Measurements from ENCODE around the gene PLEKHH2. TPM values are rescaled to one million over a fixed set of nuclear protein-coding genes. Genes with fewer than 3 reads are reported as not detected.

Gene PLEKHH2
- total and polyA plus RNA-seq, 2 of the 13 experiments (the other 11 are each of a cell fraction or from before 2014, with no cell fraction given): 1.1 to 3.0 TPM

DNA sequence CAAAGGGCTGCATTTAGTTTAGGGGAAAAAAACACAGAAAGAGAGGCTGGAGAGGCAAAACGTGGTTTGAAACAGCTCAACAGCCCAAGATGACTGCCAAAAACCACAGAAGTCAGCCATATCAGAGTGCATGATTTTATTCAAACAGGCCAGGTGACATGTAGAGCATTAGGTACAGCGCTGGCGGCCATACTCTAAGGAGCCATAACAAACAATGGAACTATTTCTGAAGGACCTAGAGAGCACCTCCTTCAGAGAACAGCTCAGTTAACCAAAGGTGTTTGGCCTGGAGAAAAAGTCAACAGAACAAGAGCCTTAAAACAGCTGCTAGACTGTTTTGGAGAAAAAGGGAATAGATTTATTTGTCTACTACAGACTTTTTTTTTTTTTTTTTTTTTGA lies 43.8 kb upstream of the PLEKHH2 start (continued):
- no peak for TF ChIP-seq NCOA2 (CRISPR knock-in tag; IDR thresholded peaks at IDR 0.05)

DNA sequence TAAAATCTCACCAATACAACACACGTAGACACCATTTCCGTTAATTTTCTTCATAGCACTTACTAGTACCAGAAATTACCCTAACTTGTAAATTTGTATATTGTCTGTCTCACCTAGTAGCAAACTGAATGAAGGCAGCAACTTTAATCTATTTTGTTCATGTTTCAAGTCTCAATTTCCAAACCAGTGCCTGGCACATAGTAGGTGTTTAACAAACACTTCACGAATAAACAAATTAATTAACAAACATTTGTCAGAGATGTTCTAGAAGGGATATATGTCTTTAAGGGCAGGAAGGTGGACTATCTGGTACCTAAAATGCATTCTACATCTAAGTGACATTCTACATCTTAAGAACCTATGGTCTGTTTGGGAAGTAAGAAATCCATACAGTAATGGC lies 42.2 kb upstream of the PLEKHH2 start:
- no peaks in the 10 kb centered on the region for H4K20me1 ChIP-seq (ENCODE audit: insufficient read depth, low read length)
- peaks cover 3 to 9% of the 10 kb centered on the region in 2 experiments; a peak in 3 of 5 replicates for H3K36me3 ChIP-seq (replicated peaks in 1 of 2; ENCODE audit: control insufficient read depth in 1 of 2, insufficient read depth in 2 of 2, low read length in 2 of 2)
- 65% methylated on average over 3 of the region's 3 CpGs for WGBS (ENCODE audit: low lambda C conversion rate)
- no peak for FAIRE-seq
- POLR2A ChIA-PET: no interaction called here
- no peak for ATAC-seq
- H3K4me2 ChIP-seq (ENCODE audit: low read depth, low read length): peak overlapping the region; percentile 86
- CTCF ChIA-PET (ENCODE audit: low intra/inter-chr PET ratio, low total read pairs): no interaction called here
- intact Hi-C loops (cut with micrococcal nuclease; ENCODE audit: unreplicated experiment): no loop called here
- H3K4me1 ChIP-seq (ENCODE audit: insufficient read depth, low read length): peaks cover 36% of the 10 kb centered on the region
- H3K9ac ChIP-seq (ENCODE audit: insufficient read depth, low read depth, low read length): peak overlapping the region; percentile 91
- H3K9me3 ChIP-seq (ENCODE audit: low read length): no peaks in the 10 kb centered on the region
- TF ChIP-seq ZKSCAN1 (IDR thresholded peaks at IDR 0.05; ENCODE audit: low read length) (peak; percentile 86), ZNF558 (CRISPR knock-in tag; IDR thresholded peaks at IDR 0.05; ENCODE audit: borderline replicate concordance) (no peak), PLRG1 (conservative IDR thresholded peaks at IDR 0.05) (no peak), GTF3A (CRISPR knock-in tag; conservative IDR thresholded peaks at IDR 0.05) (no peak), ZNF670 (CRISPR knock-in tag; IDR thresholded peaks at IDR 0.05; ENCODE audit: borderline replicate concordance) (no peak), FOXA1 (IDR thresholded peaks at IDR 0.05) (no peak), FOXA1 (CRISPR knock-in tag; IDR thresholded peaks at IDR 0.05) (no peak), ZNF713 (CRISPR knock-in tag; IDR thresholded peaks at IDR 0.05) (0 out of 2 replicates have a peak, but pooled peaks have one; percentile 42), ZNF484 (CRISPR knock-in tag; IDR thresholded peaks at IDR 0.05; ENCODE audit: borderline replicate concordance, low read depth) (no peak), ZNF7 (CRISPR knock-in tag; IDR thresholded peaks at IDR 0.05) (no peak), ZFP41 (CRISPR knock-in tag; IDR thresholded peaks at IDR 0.05; ENCODE audit: borderline replicate concordance) (no peak)
- in situ Hi-C loops (cut with HindIII; ENCODE audit: extremely low pct_ligation_motif_present, low pct_unique_long_range_greater_than_20kb): no loop called here
- peaks cover 19% of the 10 kb centered on the region for H3K79me2 ChIP-seq (ENCODE audit: insufficient read depth, low read length)
- H3K27me3 ChIP-seq (ENCODE audit: control insufficient read depth in 1 of 2, insufficient read depth in 2 of 2, low read length in 2 of 2): no peaks in the 10 kb centered on the region; a peak in 1 of 5 replicates
- BruUV-seq (replicated peaks): no TSS peak
- peak overlapping the region; percentile 68 to 83 (median 75) for H3K4me3 ChIP-seq (replicated peaks in 1 of 3; ENCODE audit: insufficient read depth in 1 of 3, low read depth in 2 of 3, low read length in 3 of 3)
- H2AFZ ChIP-seq (ENCODE audit: low read length): no peak overlapping the region
- no peak for DNase-seq (ENCODE audit: low spot score)
- H3K27ac ChIP-seq (ENCODE audit: extremely low read length, insufficient read depth, low read length): peak overlapping the region; percentile 93
